IMR-90 (cell line): ENCODE data around the gene CSRP2. TPM values are rescaled to one million over a fixed set of nuclear protein-coding genes. Genes with fewer than 3 reads are reported as not detected.

ENCODE experiments used
- ATAC-seq: fragments of 200-7000 bp; cut with Tn5 transposase; 2 replicates; pipeline ENCODE4 v1.9.1; 2020; ENCODE audit warnings: low read depth, mild to moderate bottlenecking, moderate library complexity
- BruUV-seq: library from RNA; stranded (reverse); fragments of 400-500 nt; replicated peaks from 2 replicates; lab custom pipeline; 2021; lab: Mats Ljungman, UMichigan
- CTCF ChIA-PET: fragments of 300-600 bp; formaldehyde crosslinking; extraction: SDS; loops from one replicate; lab custom pipeline; 2021; ENCODE audit warnings: antibody characterized with exemption; lab: Yijun Ruan, JAX
- POLR2A ChIA-PET: fragments of 300-600 bp; sonication (Branson Sonifier 250); formaldehyde crosslinking; loops from one replicate; lab custom pipeline; 2022; ENCODE audit warnings: antibody characterized with exemption; ENCODE audit not compliant: unreplicated experiment; lab: Charles Lee
- DNase-seq: peaks from one replicate; pipeline ENCODE4 v3.0.0; 2013
- H2AFZ ChIP-seq: replicated peaks from 2 replicates; pipeline ENCODE3; 2013; ENCODE audit warnings: low read length, mild to moderate bottlenecking; ENCODE audit not compliant: poor library complexity
- H2AK5ac ChIP-seq: 2 replicates; pipeline ENCODE4 v1.6.1; 2013; ENCODE audit warnings: low read depth, low read length, inconsistent platforms
- H2AK9ac ChIP-seq: replicated peaks from 2 replicates; pipeline ENCODE3; 2013; ENCODE audit warnings: mild to moderate bottlenecking, low read depth, low read length, moderate library complexity; ENCODE audit not compliant: poor library complexity
- H2BK120ac ChIP-seq: 2 replicates; pipeline ENCODE4 v1.6.1; 2013; ENCODE audit warnings: low read depth, low read length, inconsistent platforms
- H2BK15ac ChIP-seq: 3 replicates; pipeline ENCODE4 v1.6.1; 2013; ENCODE audit warnings: low read depth, low read length, inconsistent platforms
- H2BK20ac ChIP-seq: 2 replicates; pipeline ENCODE4 v1.6.1; 2013; ENCODE audit warnings: low read depth, mild to moderate bottlenecking, inconsistent platforms, low read length, moderate library complexity
- H2BK5ac ChIP-seq: 2 replicates; pipeline ENCODE4 v1.6.1; 2013; ENCODE audit warnings: mild to moderate bottlenecking, low read depth, low read length, inconsistent platforms; ENCODE audit not compliant: poor library complexity, severe bottlenecking
- H3K14ac ChIP-seq: replicated peaks from 2 replicates; pipeline ENCODE4 v1.6.1; 2013; ENCODE audit warnings: low read depth, low read length, inconsistent platforms
- H3K18ac ChIP-seq: 2 replicates; pipeline ENCODE4 v1.6.1; 2013; ENCODE audit warnings: low read depth, low read length, control low read depth
- H3K23ac ChIP-seq: 2 replicates; pipeline ENCODE4 v1.6.1; 2013; ENCODE audit warnings: low read depth, low read length, inconsistent platforms
- H3K27ac ChIP-seq: 2 replicates; pipeline ENCODE4 v1.5.1; 2013; ENCODE audit warnings: mild to moderate bottlenecking, control low read depth, low read length; ENCODE audit not compliant: insufficient read depth
- H3K27me3 ChIP-seq: 2 replicates; pipeline ENCODE4 v1.6.1; 2013; ENCODE audit warnings: low read length; ENCODE audit not compliant: control insufficient read depth, insufficient read depth
- H3K36me3 ChIP-seq: 2 replicates; pipeline ENCODE4 v1.6.1; 2013; ENCODE audit warnings: low read length, mixed read lengths; ENCODE audit not compliant: control insufficient read depth, insufficient read depth
- H3K4ac ChIP-seq: 2 replicates; pipeline ENCODE4 v1.6.1; 2013; ENCODE audit warnings: low read depth, low read length, inconsistent platforms
- H3K4me1 ChIP-seq: 2 replicates; pipeline ENCODE4 v1.6.1; 2013; ENCODE audit warnings: low read length, mixed read lengths; ENCODE audit not compliant: control insufficient read depth, insufficient read depth
- H3K4me2 ChIP-seq: 2 replicates; pipeline ENCODE4 v1.6.1; 2013; ENCODE audit warnings: low read depth, mild to moderate bottlenecking, control low read depth, low read length, moderate library complexity
- H3K4me3 ChIP-seq: 2 replicates; pipeline ENCODE4 v1.5.1; 2013; ENCODE audit warnings: low read depth, mild to moderate bottlenecking, control low read depth, low read length, moderate library complexity; ENCODE audit not compliant: insufficient read depth
- H3K56ac ChIP-seq: 2 replicates; pipeline ENCODE4 v1.6.1; 2013; ENCODE audit warnings: low read length, inconsistent platforms; ENCODE audit not compliant: insufficient read depth; ENCODE audit errors: extremely low read depth
- H3K79me1 ChIP-seq, 2 experiments: 2 replicates each; pipeline ENCODE4 v1.6.1; 2013; ENCODE audit warnings: low read length in 2 of 2, inconsistent platforms in 1 of 2, low read depth in 1 of 2
- H3K9ac ChIP-seq: 2 replicates; pipeline ENCODE4 v1.6.1; 2013; ENCODE audit warnings: low read depth, low read length, control low read depth
- H3K9me1 ChIP-seq: 2 replicates; pipeline ENCODE4 v1.6.1; 2013; ENCODE audit warnings: low read length, inconsistent platforms; ENCODE audit not compliant: insufficient read depth
- H3K9me3 ChIP-seq: 2 replicates; pipeline ENCODE4 v1.6.1; 2013; ENCODE audit warnings: low read length; ENCODE audit not compliant: control insufficient read depth, insufficient read depth
- H4K20me1 ChIP-seq: 2 replicates; pipeline ENCODE4 v1.6.1; 2013; ENCODE audit warnings: low read length, inconsistent platforms; ENCODE audit not compliant: insufficient read depth
- H4K5ac ChIP-seq: 2 replicates; pipeline ENCODE4 v1.6.1; 2013; ENCODE audit warnings: mild to moderate bottlenecking, low read depth, low read length, control low read depth
- H4K8ac ChIP-seq, 2 experiments: 2 replicates each; pipeline ENCODE4 v1.6.1; 2013; ENCODE audit warnings: low read depth in 2 of 2, low read length in 2 of 2, control low read depth in 1 of 2, inconsistent platforms in 1 of 2
- H4K91ac ChIP-seq: 2 replicates; pipeline ENCODE4 v1.6.1; 2013; ENCODE audit warnings: low read depth, low read length, inconsistent platforms; ENCODE audit not compliant: insufficient read depth
- CEBPB ChIP-seq: IDR thresholded peaks from 2 replicates; pipeline ENCODE4 v1.6.1; 2012; ENCODE audit warnings: low read depth, low read length, improper control_type of control experiment
- CHD1 ChIP-seq: IDR thresholded peaks from 2 replicates; pipeline ENCODE4 v1.6.1; 2012; ENCODE audit warnings: low read depth, low read length, improper control_type of control experiment
- FOS ChIP-seq: fragments of 150-350 bp; IDR thresholded peaks from 2 replicates; pipeline ENCODE4 v1.6.1; 2016; ENCODE audit warnings: low read depth, low read length
- MAFK ChIP-seq: IDR thresholded peaks from 2 replicates; pipeline ENCODE4 v1.6.1; 2012; ENCODE audit warnings: low read depth, low read length, improper control_type of control experiment
- MAZ ChIP-seq: IDR thresholded peaks from 2 replicates; pipeline ENCODE4 v1.6.1; 2012; ENCODE audit warnings: low read depth, mild to moderate bottlenecking, low read length, improper control_type of control experiment, moderate library complexity, borderline replicate concordance
- MXI1 ChIP-seq: IDR thresholded peaks from 2 replicates; pipeline ENCODE4 v1.6.1; 2012; ENCODE audit warnings: low read depth, mild to moderate bottlenecking, low read length, moderate library complexity, borderline replicate concordance
- POLR2A ChIP-seq: IDR thresholded peaks from 2 replicates; pipeline ENCODE4 v1.6.1; 2012; ENCODE audit warnings: mild to moderate bottlenecking, low read depth, low read length
- RAD21 ChIP-seq: IDR thresholded peaks from 2 replicates; pipeline ENCODE4 v1.6.1; 2012; ENCODE audit warnings: low read length, improper control_type of control experiment
- RCOR1 ChIP-seq: IDR thresholded peaks from 2 replicates; pipeline ENCODE4 v1.6.1; 2012; ENCODE audit warnings: mild to moderate bottlenecking, low read length, improper control_type of control experiment; ENCODE audit not compliant: insufficient replicate concordance
- SMC3 ChIP-seq: fragments of 150-350 bp; IDR thresholded peaks from 2 replicates; pipeline ENCODE4 v1.6.1; 2016; ENCODE audit warnings: low read depth, mild to moderate bottlenecking, antibody characterized with exemption, low read length, moderate library complexity
- dilution Hi-C: fragments of 300-500 bp; cut with HindIII; formaldehyde crosslinking; loops from one replicate; pipeline ENCODE4 v1.14.3; 2018; ENCODE audit warnings: low sequenced_read_pairs; ENCODE audit not compliant: unreplicated experiment
- in situ Hi-C: fragments of 300-500 bp; cut with MboI; formaldehyde crosslinking; loops from 3 replicates; pipeline ENCODE4 v1.14.3; 2019; ENCODE audit warnings: low sequenced_read_pairs, inconsistent platforms, mixed read lengths
- intact Hi-C: fragments of 100-400 bp; cut with micrococcal nuclease; formaldehyde crosslinking; loops from 2 replicates; pipeline ENCODE4 v1.10.0; 2022
- polyA plus RNA-seq, 3 experiments: library from polyadenylated mRNA; depleted of rRNA; stranded (reverse); fragments of >200 nt; gene quantifications; 2 replicates each; pipeline ENCODE4 v1.2.3, GENCODE V29; 2012; ENCODE audit warnings: low replicate concordance in 1 of 3
- total RNA-seq: library from RNA; depleted of rRNA; stranded (reverse); fragments of >200 nt; gene quantifications from 2 replicates; pipeline ENCODE4 v1.2.3, GENCODE V29; 2012
- TF ChIP-seq, protein P1 (sequence below): conservative IDR thresholded peaks from 2 replicates; pipeline ENCODE4 v1.5.1; 2012; ENCODE audit warnings: mild to moderate bottlenecking, low read depth, low read length, improper control_type of control experiment

The CSRP2 gene
- total and polyA plus RNA-seq, 2 of the 4 experiments (the other 2 are of a cell fraction) = 156 to 179 TPM

DNA sequence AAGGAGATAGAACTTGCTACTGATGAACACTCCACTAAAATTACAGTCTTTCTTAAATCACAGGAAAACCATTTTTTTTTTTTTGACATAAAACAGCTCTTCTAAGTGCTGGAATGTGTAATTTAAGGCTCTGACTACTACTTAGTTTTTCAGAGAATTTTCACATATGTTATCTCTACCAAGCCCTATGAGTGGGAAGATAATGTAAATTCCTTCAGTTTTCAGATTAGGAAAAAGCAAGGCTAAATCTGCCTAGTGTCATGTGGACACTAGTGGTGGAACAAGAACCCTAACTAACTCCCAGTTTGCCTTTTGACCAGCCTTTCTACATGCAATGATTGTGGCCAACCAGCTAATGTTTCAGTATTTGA is 37.3 kb upstream of the CSRP2 start:
- no peak overlapping the region for H3K27ac ChIP-seq
- DNase-seq (peak; percentile 27), ATAC-seq (peak; percentile 29; the same call in 1 of the 2 replicates)

More for the DNA sequence above, 37.3 kb upstream of the CSRP2 start:
- no peaks in the 10 kb centered on the region for H3K36me3 ChIP-seq
- dilution Hi-C loops = no loop called here
- no peak overlapping the region for H2AFZ ChIP-seq
- no peaks in the 10 kb centered on the region for H3K9me3 ChIP-seq
- no peak overlapping the region for H3K56ac ChIP-seq
- no peak overlapping the region for H3K14ac ChIP-seq
- POLR2A ChIA-PET = interaction anchor here (0.6 kb wide), 1 partner anchor 361 kb away, joined by 3 read pairs; no protein-coding TSS in a partner anchor
- no peak overlapping the region for H3K4me3 ChIP-seq
- H3K27me3 ChIP-seq = no peaks in the 10 kb centered on the region
- no peak overlapping the region for H3K18ac ChIP-seq
- intact Hi-C loops = loop anchor here (5.0 kb wide), 1 partner anchor 34 kb away; no protein-coding TSS in a partner anchor
- H2BK15ac ChIP-seq = no peak overlapping the region
- H3K4me2 ChIP-seq = peak overlapping the region; percentile 34; the same call in 1 of the 2 replicates
- no peaks in the 10 kb centered on the region for H3K79me1 ChIP-seq
- no peak overlapping the region for H2AK5ac ChIP-seq
- H4K91ac ChIP-seq = no peak overlapping the region
- CTCF ChIA-PET = interaction anchor here (0.7 to 1.1 kb wide), 4 partner anchors 12 to 108 kb away, joined by 3 to 7 read pairs (median 3); no protein-coding TSS in a partner anchor
- H3K4me1 ChIP-seq = no peaks in the 10 kb centered on the region
- no peak overlapping the region for H3K9ac ChIP-seq
- no peak overlapping the region for H2AK9ac ChIP-seq
- H3K4ac ChIP-seq = no peak overlapping the region
- H4K20me1 ChIP-seq = no peaks in the 10 kb centered on the region
- no peaks in the 10 kb centered on the region for H3K9me1 ChIP-seq
- no peak for TF ChIP-seq SMC3
- TF ChIP-seq RCOR1 = no peak
- TF ChIP-seq MAZ = no peak
- no peak for TF ChIP-seq CHD1
- TF ChIP-seq, protein P1, sequence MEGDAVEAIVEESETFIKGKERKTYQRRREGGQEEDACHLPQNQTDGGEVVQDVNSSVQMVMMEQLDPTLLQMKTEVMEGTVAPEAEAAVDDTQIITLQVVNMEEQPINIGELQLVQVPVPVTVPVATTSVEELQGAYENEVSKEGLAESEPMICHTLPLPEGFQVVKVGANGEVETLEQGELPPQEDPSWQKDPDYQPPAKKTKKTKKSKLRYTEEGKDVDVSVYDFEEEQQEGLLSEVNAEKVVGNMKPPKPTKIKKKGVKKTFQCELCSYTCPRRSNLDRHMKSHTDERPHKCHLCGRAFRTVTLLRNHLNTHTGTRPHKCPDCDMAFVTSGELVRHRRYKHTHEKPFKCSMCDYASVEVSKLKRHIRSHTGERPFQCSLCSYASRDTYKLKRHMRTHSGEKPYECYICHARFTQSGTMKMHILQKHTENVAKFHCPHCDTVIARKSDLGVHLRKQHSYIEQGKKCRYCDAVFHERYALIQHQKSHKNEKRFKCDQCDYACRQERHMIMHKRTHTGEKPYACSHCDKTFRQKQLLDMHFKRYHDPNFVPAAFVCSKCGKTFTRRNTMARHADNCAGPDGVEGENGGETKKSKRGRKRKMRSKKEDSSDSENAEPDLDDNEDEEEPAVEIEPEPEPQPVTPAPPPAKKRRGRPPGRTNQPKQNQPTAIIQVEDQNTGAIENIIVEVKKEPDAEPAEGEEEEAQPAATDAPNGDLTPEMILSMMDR = no peak
- no peak for TF ChIP-seq POLR2A
- TF ChIP-seq MAFK = no peak
- TF ChIP-seq RAD21 = no peak
- TF ChIP-seq CEBPB = no peak
- TF ChIP-seq FOS = no peak
- no peak for TF ChIP-seq MXI1
- no peak overlapping the region for H4K5ac ChIP-seq
- peak overlapping the region in 1 of 2 experiments; percentile 40; a peak in 1 of 4 replicates for H4K8ac ChIP-seq
- no peak overlapping the region for H2BK120ac ChIP-seq
- in situ Hi-C loops = no loop called here
- BruUV-seq = no TSS peak
- no peak overlapping the region for H2BK5ac ChIP-seq
- H3K23ac ChIP-seq = peak overlapping the region; percentile 78; the same call in 1 of the 2 replicates
- H2BK20ac ChIP-seq = no peak overlapping the region
